Measurements from ENCODE around the gene FABP7. TPM values are rescaled to one million over a fixed set of nuclear protein-coding genes. Genes with fewer than 3 reads are reported as not detected.

Gene FABP7
- polyA plus RNA-seq, 2 donors, result 0.05 TPM; not detected in 1

- Histone ChIP-seq H3K4me1 (ENCODE audit: control insufficient read depth in 2 of 2, insufficient read depth in 2 of 2, low read length in 1 of 2) (no peaks in the 10 kb centered on the region), H3K27me3 (ENCODE audit: control insufficient read depth in 1 of 2, insufficient read depth in 2 of 2, low read length in 2 of 2) (no peaks in the 10 kb centered on the region), H3K9me3 (ENCODE audit: control insufficient read depth in 2 of 2, insufficient read depth in 1 of 2, low read depth in 1 of 2, low read length in 1 of 2) (no peaks in the 10 kb centered on the region), H3K36me3 (ENCODE audit: control insufficient read depth in 2 of 2, insufficient read depth in 2 of 2, low read length in 1 of 2) (no peaks in the 10 kb centered on the region), H3K27ac (ENCODE audit: low read depth in 2 of 2, low read length in 1 of 2) (no peak overlapping the region), H3K4me3 (ENCODE audit: low read depth in 1 of 2, low read length in 2 of 2) (no peak overlapping the region)
- WGBS, 2 donors, result 69 to 70% methylated on average over 5 of the region's 5 CpGs
Observed at GRCh38 chr6:122753688-122754056, 25.8 kb upstream of the FABP7 start.

GRCh38 chr6:122754191-122754731, 25.3 kb upstream of the FABP7 start:
- H3K4me3 ChIP-seq (ENCODE audit: low read depth in 1 of 2, low read length in 2 of 2), result no peak overlapping the region
- 78 to 82% methylated on average over 5 of the region's 5 CpGs for WGBS, 2 donors

GRCh38 chr6:122755901-122756300, 23.6 kb upstream of the FABP7 start:
- H3K27ac ChIP-seq (ENCODE audit: low read depth in 2 of 2, low read length in 1 of 2), result no peak overlapping the region
- 64 to 65% methylated on average over 9 of the region's 9 CpGs for WGBS, 2 donors
- no peaks in the 10 kb centered on the region for H3K36me3 ChIP-seq (ENCODE audit: control insufficient read depth in 2 of 2, insufficient read depth in 2 of 2, low read length in 1 of 2)
- H3K4me3 ChIP-seq (ENCODE audit: low read depth in 1 of 2, low read length in 2 of 2), result no peak overlapping the region
- H3K27me3 ChIP-seq (ENCODE audit: control insufficient read depth in 1 of 2, insufficient read depth in 2 of 2, low read length in 2 of 2), result no peaks in the 10 kb centered on the region
- H3K9me3 ChIP-seq (ENCODE audit: control insufficient read depth in 2 of 2, insufficient read depth in 1 of 2, low read depth in 1 of 2, low read length in 1 of 2), result no peaks in the 10 kb centered on the region
- H3K4me1 ChIP-seq (ENCODE audit: control insufficient read depth in 2 of 2, insufficient read depth in 2 of 2, low read length in 1 of 2), result no peaks in the 10 kb centered on the region

More at GRCh38 chr6:122754191-122754731, 25.3 kb upstream of the FABP7 start:
- H3K27me3 ChIP-seq (ENCODE audit: control insufficient read depth in 1 of 2, insufficient read depth in 2 of 2, low read length in 2 of 2), result no peaks in the 10 kb centered on the region
- H3K27ac ChIP-seq (ENCODE audit: low read depth in 2 of 2, low read length in 1 of 2), result no peak overlapping the region
- no peaks in the 10 kb centered on the region for H3K9me3 ChIP-seq (ENCODE audit: control insufficient read depth in 2 of 2, insufficient read depth in 1 of 2, low read depth in 1 of 2, low read length in 1 of 2)
- no peaks in the 10 kb centered on the region for H3K36me3 ChIP-seq (ENCODE audit: control insufficient read depth in 2 of 2, insufficient read depth in 2 of 2, low read length in 1 of 2)
- no peaks in the 10 kb centered on the region for H3K4me1 ChIP-seq (ENCODE audit: control insufficient read depth in 2 of 2, insufficient read depth in 2 of 2, low read length in 1 of 2)

- 20 to 56% methylated on average over 1 of the region's 1 CpG for WGBS, 2 donors
- Histone ChIP-seq H3K4me1 (ENCODE audit: control insufficient read depth in 2 of 2, insufficient read depth in 2 of 2, low read length in 1 of 2) (no peaks in the 10 kb centered on the region), H3K4me3 (ENCODE audit: low read depth in 1 of 2, low read length in 2 of 2) (no peak overlapping the region), H3K27me3 (ENCODE audit: control insufficient read depth in 1 of 2, insufficient read depth in 2 of 2, low read length in 2 of 2) (no peaks in the 10 kb centered on the region), H3K27ac (ENCODE audit: low read depth in 2 of 2, low read length in 1 of 2) (no peak overlapping the region), H3K36me3 (ENCODE audit: control insufficient read depth in 2 of 2, insufficient read depth in 2 of 2, low read length in 1 of 2) (no peaks in the 10 kb centered on the region), H3K9me3 (ENCODE audit: control insufficient read depth in 2 of 2, insufficient read depth in 1 of 2, low read depth in 1 of 2, low read length in 1 of 2) (no peaks in the 10 kb centered on the region)
Observed at GRCh38 chr6:122758927-122759334, 20.6 kb upstream of the FABP7 start.

- Histone ChIP-seq H3K27me3 (ENCODE audit: control insufficient read depth in 1 of 2, insufficient read depth in 2 of 2, low read length in 2 of 2) (no peaks in the 10 kb centered on the region), H3K4me1 (ENCODE audit: control insufficient read depth in 2 of 2, insufficient read depth in 2 of 2, low read length in 1 of 2) (no peaks in the 10 kb centered on the region), H3K4me3 (ENCODE audit: low read depth in 1 of 2, low read length in 2 of 2) (no peak overlapping the region), H3K27ac (ENCODE audit: low read depth in 2 of 2, low read length in 1 of 2) (no peak overlapping the region), H3K9me3 (ENCODE audit: control insufficient read depth in 2 of 2, insufficient read depth in 1 of 2, low read depth in 1 of 2, low read length in 1 of 2) (no peaks in the 10 kb centered on the region), H3K36me3 (ENCODE audit: control insufficient read depth in 2 of 2, insufficient read depth in 2 of 2, low read length in 1 of 2) (no peaks in the 10 kb centered on the region)
Observed at GRCh38 chr6:122760330-122760729, 19.2 kb upstream of the FABP7 start.

GRCh38 chr6:122766256-122766655, 13.3 kb upstream of the FABP7 start:
- H3K27ac ChIP-seq (ENCODE audit: low read depth in 2 of 2, low read length in 1 of 2), result no peak overlapping the region
- no peaks in the 10 kb centered on the region for H3K4me1 ChIP-seq (ENCODE audit: control insufficient read depth in 2 of 2, insufficient read depth in 2 of 2, low read length in 1 of 2)
- no peaks in the 10 kb centered on the region for H3K27me3 ChIP-seq (ENCODE audit: control insufficient read depth in 1 of 2, insufficient read depth in 2 of 2, low read length in 2 of 2)
- no peak overlapping the region for H3K4me3 ChIP-seq (ENCODE audit: low read depth in 1 of 2, low read length in 2 of 2)
- no peaks in the 10 kb centered on the region for H3K9me3 ChIP-seq (ENCODE audit: control insufficient read depth in 2 of 2, insufficient read depth in 1 of 2, low read depth in 1 of 2, low read length in 1 of 2)
- no peaks in the 10 kb centered on the region for H3K36me3 ChIP-seq (ENCODE audit: control insufficient read depth in 2 of 2, insufficient read depth in 2 of 2, low read length in 1 of 2)

GRCh38 chr6:122770835-122771601, 8.5 kb upstream of the FABP7 start:
- no peak overlapping the region for H3K4me3 ChIP-seq (ENCODE audit: low read depth in 1 of 2, low read length in 2 of 2)
- WGBS, 2 donors, result 26 to 43% methylated on average over 1 of the region's 1 CpG
- H3K36me3 ChIP-seq (ENCODE audit: control insufficient read depth in 2 of 2, insufficient read depth in 2 of 2, low read length in 1 of 2), result no peaks in the 10 kb centered on the region
- no peaks in the 10 kb centered on the region for H3K9me3 ChIP-seq (ENCODE audit: control insufficient read depth in 2 of 2, insufficient read depth in 1 of 2, low read depth in 1 of 2, low read length in 1 of 2)
- no peak overlapping the region for H3K27ac ChIP-seq (ENCODE audit: low read depth in 2 of 2, low read length in 1 of 2)
- H3K27me3 ChIP-seq (ENCODE audit: control insufficient read depth in 1 of 2, insufficient read depth in 2 of 2, low read length in 2 of 2), result no peaks in the 10 kb centered on the region
- no peaks in the 10 kb centered on the region for H3K4me1 ChIP-seq (ENCODE audit: control insufficient read depth in 2 of 2, insufficient read depth in 2 of 2, low read length in 1 of 2)

GRCh38 chr6:122772724-122773415, 6.6 kb upstream of the FABP7 start:
- Histone ChIP-seq H3K27me3 (ENCODE audit: control insufficient read depth in 1 of 2, insufficient read depth in 2 of 2, low read length in 2 of 2) (no peaks in the 10 kb centered on the region), H3K4me3 (ENCODE audit: low read depth in 1 of 2, low read length in 2 of 2) (no peak overlapping the region), H3K27ac (ENCODE audit: low read depth in 2 of 2, low read length in 1 of 2) (no peak overlapping the region), H3K36me3 (ENCODE audit: control insufficient read depth in 2 of 2, insufficient read depth in 2 of 2, low read length in 1 of 2) (no peaks in the 10 kb centered on the region), H3K9me3 (ENCODE audit: control insufficient read depth in 2 of 2, insufficient read depth in 1 of 2, low read depth in 1 of 2, low read length in 1 of 2) (no peaks in the 10 kb centered on the region), H3K4me1 (ENCODE audit: control insufficient read depth in 2 of 2, insufficient read depth in 2 of 2, low read length in 1 of 2) (no peaks in the 10 kb centered on the region)
- 76 to 87% methylated on average over 3 of the region's 3 CpGs for WGBS, 2 donors

GRCh38 chr6:122775975-122776374, 3.5 kb upstream of the FABP7 start:
- Histone ChIP-seq H3K27me3 (ENCODE audit: control insufficient read depth in 1 of 2, insufficient read depth in 2 of 2, low read length in 2 of 2) (no peaks in the 10 kb centered on the region), H3K9me3 (ENCODE audit: control insufficient read depth in 2 of 2, insufficient read depth in 1 of 2, low read depth in 1 of 2, low read length in 1 of 2) (no peaks in the 10 kb centered on the region), H3K4me1 (ENCODE audit: control insufficient read depth in 2 of 2, insufficient read depth in 2 of 2, low read length in 1 of 2) (no peaks in the 10 kb centered on the region), H3K4me3 (ENCODE audit: low read depth in 1 of 2, low read length in 2 of 2) (no peak overlapping the region), H3K36me3 (ENCODE audit: control insufficient read depth in 2 of 2, insufficient read depth in 2 of 2, low read length in 1 of 2) (no peaks in the 10 kb centered on the region), H3K27ac (ENCODE audit: low read depth in 2 of 2, low read length in 1 of 2) (no peak overlapping the region)

- no peak overlapping the region for H3K27ac ChIP-seq (ENCODE audit: low read depth in 2 of 2, low read length in 1 of 2)
- H3K4me1 ChIP-seq (ENCODE audit: control insufficient read depth in 2 of 2, insufficient read depth in 2 of 2, low read length in 1 of 2), result no peaks in the 10 kb centered on the region
- H3K36me3 ChIP-seq (ENCODE audit: control insufficient read depth in 2 of 2, insufficient read depth in 2 of 2, low read length in 1 of 2), result no peaks in the 10 kb centered on the region
- no peak overlapping the region for H3K4me3 ChIP-seq (ENCODE audit: low read depth in 1 of 2, low read length in 2 of 2)
- H3K9me3 ChIP-seq (ENCODE audit: control insufficient read depth in 2 of 2, insufficient read depth in 1 of 2, low read depth in 1 of 2, low read length in 1 of 2), result no peaks in the 10 kb centered on the region
- WGBS, 2 donors, result 88 to 90% methylated on average over 5 of the region's 5 CpGs
- no peaks in the 10 kb centered on the region for H3K27me3 ChIP-seq (ENCODE audit: control insufficient read depth in 1 of 2, insufficient read depth in 2 of 2, low read length in 2 of 2)
Observed at GRCh38 chr6:122778302-122778701, 1.2 kb upstream of the FABP7 start.

All from esophagus (tissue), 2 donors.